NCI-H187 treated with DMSO at 0.1 percent for 48 hours (cell line): ENCODE measurements around the gene INO80.
"Not testable (repeated sequence)": the region's sequence is repeated elsewhere in the genome, so short reads cannot be mapped to it uniquely, and the experiment has no call there.

Experiments used
- DNase-seq: peaks from one replicate; lab custom pipeline; 2025; lab: John Stamatoyannopoulos, UW

Gene INO80, protein sequence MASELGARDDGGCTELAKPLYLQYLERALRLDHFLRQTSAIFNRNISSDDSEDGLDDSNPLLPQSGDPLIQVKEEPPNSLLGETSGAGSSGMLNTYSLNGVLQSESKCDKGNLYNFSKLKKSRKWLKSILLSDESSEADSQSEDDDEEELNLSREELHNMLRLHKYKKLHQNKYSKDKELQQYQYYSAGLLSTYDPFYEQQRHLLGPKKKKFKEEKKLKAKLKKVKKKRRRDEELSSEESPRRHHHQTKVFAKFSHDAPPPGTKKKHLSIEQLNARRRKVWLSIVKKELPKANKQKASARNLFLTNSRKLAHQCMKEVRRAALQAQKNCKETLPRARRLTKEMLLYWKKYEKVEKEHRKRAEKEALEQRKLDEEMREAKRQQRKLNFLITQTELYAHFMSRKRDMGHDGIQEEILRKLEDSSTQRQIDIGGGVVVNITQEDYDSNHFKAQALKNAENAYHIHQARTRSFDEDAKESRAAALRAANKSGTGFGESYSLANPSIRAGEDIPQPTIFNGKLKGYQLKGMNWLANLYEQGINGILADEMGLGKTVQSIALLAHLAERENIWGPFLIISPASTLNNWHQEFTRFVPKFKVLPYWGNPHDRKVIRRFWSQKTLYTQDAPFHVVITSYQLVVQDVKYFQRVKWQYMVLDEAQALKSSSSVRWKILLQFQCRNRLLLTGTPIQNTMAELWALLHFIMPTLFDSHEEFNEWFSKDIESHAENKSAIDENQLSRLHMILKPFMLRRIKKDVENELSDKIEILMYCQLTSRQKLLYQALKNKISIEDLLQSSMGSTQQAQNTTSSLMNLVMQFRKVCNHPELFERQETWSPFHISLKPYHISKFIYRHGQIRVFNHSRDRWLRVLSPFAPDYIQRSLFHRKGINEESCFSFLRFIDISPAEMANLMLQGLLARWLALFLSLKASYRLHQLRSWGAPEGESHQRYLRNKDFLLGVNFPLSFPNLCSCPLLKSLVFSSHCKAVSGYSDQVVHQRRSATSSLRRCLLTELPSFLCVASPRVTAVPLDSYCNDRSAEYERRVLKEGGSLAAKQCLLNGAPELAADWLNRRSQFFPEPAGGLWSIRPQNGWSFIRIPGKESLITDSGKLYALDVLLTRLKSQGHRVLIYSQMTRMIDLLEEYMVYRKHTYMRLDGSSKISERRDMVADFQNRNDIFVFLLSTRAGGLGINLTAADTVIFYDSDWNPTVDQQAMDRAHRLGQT (N-terminal part only)

DNA sequence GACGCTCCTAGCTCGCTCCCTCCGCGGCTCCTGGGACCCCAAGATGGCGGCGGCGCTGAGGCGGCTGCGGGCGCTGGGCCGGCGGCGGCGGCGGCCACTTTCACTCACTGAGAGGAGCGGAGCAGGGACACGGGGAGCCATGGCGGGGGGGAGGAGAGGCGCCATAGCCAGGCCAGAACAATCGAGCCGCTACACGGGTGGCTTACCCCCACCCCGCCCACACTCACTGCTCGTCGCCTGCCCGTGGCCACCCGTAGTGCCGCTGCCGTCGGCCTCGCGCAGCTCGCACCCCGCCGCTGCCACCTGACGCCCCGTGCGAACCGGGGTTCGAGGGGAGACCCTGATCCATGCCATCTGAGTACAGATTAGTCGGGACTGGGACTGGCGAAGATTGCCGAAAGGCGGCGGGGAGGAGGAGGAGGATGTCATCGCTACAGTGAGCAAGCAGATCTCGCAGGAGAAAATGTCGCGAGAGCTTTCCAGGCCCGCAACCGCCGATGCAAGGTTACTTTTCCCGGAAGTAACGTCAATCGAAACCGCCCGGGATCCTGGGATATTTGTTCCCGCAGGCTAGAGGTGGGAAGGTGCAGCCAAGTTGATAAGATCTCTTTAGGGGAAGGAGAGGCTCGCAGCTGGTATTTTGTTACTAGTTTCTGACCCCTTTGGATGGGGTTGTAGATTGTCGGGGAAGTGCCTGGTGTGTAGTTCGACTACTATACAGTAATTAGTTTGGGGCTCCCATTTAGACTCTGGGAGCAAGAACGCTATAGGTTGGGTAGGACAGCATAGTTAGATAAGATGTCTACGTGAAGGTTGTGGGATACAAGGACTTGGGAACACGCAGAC lies at the start of gene INO80:
INO80 (minus strand) TSS at position 165 of the 846 bp plus-strand sequence. CDS start 19,970 bp downstream, outside the sequence.
- peak; percentile 59 for DNase-seq

DNA sequence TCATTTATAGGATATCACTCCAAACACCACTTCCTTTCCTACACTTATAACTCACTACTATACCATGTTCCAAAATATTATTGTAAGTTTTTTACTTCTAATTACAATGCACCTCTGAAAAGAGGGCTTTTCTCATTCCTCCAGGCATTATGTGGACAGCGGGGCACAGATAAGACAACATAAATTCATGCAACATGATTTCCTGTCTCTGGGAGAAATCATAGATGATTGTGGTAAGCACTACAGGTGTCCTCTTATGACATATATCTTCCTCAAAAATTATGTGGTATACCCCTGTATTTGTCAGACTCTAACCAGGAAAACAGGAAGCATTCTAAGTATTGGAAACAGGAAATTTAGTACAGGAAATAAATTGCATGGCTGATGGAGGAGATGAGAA lies 45.7 kb upstream of the INO80 start:
- DNase-seq, result no peak

DNA sequence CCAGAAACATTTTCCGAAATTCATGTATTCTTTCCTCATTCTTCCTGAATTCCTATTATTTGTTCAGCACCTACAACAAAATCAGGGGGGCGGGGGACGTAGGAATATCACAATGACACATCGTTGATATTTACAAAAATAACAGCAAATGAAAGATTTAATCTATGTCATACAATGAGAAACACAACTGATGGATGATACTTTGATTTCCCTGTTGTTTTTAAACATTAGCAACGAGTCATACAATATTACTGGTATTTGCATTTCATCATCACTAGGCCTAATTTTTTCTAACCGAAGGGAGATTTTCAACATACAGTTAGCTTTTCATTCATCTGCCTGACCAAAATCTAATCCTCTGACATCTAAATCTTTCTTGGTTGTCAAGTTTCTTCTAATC lies 45.3 kb upstream of the INO80 start:
- no peak for DNase-seq

DNA sequence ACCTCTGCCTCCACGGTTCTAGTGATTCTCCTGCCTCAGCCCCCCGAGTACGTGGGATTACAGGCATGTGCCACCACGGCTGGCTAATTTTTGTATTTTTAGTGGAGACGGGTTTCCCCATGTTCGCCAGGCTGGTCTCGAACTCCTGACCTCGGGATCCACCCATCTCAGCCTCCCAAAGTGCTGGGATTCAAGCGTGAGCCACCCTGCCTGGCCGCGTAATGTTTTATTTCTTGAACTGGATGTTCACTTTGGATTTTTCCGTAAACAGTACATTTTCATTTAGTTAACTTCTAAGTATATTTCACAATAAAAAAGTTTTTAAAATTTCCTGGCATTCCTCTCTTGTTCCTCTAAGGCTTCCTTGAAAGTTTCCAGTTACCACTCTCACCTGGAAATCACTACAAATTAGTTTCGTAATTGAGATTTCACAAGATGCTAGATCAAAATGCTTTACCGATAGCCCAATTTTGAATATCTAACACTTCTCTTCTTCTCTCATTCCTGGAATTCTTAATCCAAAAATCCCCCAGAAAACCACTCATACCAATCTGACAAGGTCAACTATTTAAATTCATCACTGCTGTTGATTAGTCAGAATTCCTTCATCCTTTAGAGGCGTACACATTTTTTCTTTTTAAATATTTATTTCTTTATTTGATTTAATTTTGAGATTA lies 44.7 kb upstream of the INO80 start:
- no peak for DNase-seq

DNA sequence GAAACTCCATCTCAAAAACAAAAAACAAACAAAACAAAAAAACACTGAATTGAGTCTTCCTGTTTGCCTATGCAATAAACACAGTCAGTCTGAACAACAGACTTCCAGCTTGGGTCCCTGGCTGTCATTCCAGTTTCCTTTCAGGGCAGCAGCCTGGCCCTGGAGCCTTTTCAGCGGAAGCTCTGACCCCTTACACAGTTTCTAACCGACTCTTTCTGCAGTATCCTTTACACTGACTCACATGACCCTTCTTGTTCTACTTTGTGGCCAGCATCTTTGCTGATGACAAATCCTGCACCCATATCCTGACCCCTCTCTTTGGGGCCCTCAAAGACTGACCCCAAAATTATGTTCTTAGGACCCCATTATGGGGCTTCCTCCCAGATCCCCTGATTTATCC lies 38.3 kb upstream of the INO80 start:
- no peak for DNase-seq

DNA sequence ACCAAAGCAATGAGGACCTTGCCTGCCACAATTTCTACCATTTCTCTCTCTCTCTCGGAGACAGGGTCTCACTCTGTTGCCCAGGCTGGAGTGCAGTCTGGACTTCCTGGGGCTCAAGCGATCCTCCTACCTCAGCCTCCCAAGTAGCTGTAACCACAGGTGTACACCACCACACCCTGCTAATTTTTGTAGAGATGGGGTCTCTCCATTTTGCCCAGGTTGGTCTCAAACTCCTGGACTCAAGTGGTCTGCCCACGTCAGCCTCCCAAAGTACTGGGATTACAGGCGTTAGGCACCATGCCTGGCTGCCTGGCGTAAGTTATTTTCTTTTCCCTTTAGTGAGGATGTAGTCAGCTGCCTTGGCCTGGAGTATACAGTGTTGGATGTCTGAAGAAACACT lies 37.7 kb upstream of the INO80 start:
- no peak for DNase-seq

DNA sequence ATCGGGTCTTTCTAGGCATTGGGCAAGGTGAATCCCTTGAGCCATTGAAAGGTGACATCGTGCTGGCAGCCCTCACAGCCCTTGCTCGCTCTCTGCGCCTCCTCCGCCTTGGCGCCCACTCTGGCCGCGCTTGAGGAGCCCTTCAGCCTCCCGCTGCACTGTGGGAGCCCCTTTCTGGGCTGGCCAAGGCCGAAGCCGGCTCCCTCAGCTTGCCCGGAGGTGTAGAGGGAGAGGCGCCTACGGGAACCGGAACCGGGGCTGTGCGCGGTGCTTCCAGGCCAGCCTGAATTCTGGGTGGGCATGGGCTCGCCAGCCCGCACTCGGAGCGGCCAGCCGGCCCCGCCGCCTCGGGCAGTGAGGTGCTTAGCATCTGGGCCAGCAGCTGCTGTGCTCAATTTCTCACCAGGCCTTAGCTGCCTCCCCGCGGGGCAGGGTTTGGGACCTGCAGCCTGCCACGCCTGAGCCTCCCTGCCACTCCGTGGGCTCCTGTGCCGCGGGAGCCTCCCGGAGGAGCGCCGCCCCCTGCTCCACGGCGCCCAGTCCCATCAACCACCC lies 35.4 kb upstream of the INO80 start:
- DNase-seq, result no peak

DNA sequence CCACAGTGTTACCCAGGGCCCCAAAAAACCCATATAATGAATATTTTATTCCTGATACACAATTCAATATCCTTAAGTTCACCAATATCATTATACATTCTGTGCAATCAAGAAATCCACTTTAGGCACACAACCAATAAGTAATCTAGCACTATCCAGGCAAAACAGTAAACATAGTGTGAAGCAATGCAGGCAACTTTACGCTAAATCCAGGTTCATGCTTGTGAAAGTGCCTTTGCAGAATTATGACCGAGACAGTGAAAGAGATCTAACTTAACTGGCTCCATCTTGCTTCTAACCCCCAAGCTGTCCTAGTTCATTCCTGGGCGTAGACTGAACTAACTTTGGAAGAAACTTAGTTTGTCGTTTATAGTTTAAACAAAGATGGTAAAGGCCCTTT lies 34.2 kb upstream of the INO80 start:
- DNase-seq, result no peak

DNA sequence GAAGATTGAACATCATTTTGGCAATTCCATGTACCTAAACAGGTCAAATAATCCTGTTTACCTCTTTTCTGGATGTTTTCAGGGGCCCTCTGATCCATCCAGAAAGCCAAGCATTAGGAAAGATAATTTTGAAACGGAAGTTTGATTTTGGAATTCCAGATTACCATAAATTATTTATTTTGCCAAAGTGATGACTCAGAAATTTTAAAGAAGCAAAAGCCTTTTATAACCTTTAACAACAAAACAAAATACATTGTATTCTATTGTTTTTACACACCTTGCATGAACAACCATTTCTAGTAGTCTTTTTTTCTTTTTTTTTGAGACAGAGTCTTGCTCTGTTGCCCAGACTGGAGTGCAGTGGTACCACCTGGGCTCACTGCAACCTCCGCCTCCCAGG lies 32.0 kb upstream of the INO80 start:
- DNase-seq, result no peak

DNA sequence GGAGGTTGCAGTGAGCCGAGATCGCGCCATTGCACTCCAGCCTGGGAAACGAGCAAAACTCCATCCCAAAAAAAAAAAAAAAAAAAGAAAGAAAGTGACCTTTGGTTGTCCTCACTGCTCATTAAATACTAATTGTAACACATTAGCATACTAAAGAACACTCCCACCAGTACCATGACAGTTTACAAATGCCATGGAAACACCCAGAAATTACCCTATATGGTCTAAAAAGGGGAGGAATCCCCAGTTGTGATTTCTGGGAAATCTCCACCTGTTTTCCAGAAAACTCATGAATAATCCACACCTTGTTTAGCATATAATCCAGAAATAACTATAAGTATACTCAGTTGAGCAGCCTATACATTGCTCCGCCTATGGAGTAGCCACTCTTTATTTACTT lies 23.5 kb upstream of the INO80 start:
- no peak for DNase-seq

DNA sequence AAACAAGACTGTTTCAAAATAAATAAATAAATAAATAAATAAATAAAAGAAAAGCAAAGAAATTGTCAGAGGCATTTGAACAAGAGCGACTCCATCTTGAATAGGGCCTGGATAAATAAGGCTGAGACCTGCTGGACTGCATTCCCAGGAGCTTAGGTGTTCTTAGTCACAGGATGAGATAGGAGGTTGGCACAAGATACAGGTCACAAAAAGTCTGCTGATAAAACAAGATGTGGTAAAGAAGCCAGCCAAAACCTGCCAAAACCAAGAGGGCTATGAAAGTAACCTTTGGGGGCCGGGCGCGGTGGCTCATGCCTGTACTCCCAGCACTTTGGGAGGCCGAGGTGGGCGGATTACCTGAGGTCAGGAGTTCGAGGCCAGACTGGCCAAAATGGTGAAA lies 23.0 kb upstream of the INO80 start:
- not testable (repeated sequence) for DNase-seq

DNA sequence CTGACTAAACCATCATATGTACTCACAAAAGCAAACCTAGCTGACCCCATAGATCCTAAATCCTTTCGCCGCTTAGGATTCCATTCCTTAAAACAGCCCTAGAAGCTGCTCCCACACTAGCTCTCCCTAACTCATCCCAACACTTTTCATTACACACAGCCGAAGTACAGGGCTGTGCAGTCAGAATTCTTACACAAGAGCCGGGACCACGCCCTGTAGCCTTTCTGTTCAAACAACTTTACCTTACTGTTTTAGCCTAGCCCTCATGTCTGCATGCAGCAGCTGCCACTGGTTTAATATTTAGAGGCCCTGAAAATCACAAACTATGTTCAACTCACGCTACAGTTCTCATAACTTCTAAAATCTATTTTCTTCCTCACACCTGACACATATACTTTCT lies 19.5 kb upstream of the INO80 start:
- DNase-seq, result not testable (repeated sequence)

DNA sequence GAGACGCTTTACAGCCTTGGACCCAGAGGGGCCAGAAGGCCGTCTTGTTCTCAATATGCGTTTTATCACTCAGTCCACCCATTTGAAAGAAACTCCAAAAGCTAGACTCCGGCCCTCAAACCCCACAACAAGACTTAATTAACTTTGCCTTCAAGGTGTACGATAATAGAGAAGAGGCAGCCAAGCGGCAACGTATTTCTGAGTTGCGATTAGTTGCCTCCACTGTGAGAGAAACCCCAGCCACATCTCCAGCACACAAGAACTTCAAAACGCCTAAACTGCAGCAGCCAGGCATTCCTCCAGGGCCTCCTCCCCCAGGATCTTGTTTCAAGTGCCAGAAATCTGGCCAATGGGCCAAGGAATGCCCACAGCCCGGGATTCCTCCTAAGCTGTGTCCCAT lies 17.4 kb upstream of the INO80 start:
- DNase-seq, result no peak

DNA sequence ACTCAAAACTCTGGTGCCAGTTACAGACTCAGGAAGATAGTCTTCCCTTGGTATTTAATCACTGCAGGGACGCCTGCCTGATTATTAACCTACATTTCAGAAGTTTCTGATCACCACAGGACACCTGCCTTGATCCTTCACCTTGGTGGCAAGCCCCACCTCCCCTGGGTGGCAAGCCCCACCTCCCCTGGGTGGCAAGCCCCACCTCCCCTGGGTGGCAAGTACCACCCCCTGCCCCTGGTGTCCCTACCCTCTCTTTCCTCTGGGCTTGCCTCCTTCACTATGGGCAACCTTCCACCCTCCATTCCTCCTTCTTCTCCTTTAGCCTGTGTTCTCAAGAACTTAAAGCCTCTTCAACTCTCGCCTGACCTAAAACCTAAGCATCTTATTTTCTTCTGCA lies 16.0 kb upstream of the INO80 start:
- not testable (repeated sequence) for DNase-seq

DNA sequence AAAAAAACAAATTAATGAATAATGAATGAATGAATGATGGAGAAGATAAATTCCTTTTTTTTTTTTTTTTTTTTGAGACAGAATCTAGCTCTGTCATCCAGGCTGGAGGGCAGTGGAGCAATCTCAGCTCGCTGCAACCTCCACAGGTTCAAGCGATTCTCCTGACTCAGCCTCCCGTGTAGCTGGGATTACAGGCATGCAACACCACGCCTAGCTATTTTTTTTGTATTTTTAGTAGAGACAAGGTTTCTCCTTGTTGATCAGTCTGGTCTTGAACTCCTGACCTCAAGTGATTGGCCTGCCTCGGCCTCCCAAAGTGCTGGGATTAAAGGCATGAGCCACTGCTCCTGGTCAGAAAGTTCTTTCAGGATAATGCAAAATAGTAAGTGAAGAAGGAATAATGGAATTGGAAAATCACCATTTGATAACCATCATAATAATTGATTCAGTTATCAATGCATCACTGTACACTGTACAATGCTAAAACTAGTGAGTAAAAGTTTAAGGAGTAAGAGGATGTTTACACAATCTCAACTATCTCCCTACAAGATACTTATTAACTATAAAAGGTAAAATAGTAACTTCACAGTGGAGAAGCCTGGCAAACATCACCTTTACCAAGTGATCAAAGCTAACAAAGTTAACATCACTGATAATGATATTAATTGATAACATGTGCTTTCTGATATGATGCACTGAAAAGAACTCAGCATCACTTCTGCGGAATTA lies 12.3 kb upstream of the INO80 start:
- no peak for DNase-seq

DNA sequence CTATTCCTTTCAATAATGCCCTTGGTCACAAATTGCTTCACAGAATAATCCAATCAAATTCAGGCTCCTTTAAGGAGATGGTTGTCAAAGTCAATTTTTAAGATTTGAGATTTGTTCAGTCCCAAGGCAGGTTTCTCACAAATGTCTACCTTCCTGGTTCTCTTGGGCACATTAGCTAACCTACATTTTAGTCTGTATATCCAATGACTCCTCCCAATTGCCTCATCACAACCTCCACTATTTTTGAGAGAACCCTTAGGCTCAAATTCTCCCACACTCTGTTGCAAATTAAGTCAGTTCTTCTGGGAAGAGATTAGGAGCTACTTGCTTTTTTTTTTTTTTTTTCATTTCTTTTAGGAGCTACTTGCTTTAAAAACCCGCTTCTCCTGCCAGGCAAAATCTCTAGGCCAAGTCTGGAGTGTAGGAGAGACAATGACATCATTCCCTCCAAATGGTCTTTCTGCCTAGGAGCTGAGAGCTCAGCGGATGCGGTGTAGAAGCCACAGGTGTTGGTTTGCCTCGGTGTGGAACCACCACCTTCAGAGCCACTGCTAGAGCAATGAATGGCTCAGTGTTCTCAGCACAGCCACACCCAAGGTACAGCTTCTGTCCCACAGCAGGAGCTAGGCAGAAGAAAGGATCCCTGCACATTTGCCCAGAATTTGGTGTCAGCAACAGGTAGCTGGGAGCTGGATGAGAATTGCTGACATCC lies 10.0 kb upstream of the INO80 start:
- no peak for DNase-seq

DNA sequence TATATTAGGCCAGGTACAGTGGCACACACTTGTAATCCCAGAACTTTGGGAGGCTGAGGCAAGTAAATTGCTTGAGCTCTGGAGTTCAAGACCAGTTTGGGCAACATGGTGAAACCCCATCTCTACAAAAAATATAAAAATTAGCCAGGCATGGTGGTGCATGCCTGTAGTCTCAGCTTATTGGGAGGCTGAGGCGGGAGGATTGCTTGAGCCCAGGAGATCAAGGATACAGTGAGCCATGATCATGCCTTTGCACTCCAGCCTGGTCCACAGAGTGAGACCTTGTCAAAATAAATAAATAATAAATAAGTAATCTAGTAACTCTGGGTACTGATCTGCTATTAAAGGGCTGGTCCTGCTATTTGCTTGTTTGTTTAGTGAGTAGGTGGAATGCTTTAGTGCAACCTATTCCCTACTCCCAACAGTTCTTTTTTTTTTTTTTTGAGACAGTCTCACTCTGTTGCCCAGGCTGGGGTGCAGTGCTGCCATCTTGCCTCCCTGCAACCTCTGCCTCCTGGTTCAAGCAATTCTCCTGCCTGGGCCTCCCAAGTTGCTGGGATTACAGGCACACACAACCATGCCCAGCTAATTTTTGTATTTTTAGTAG lies 9.1 kb upstream of the INO80 start:
- no peak for DNase-seq

DNA sequence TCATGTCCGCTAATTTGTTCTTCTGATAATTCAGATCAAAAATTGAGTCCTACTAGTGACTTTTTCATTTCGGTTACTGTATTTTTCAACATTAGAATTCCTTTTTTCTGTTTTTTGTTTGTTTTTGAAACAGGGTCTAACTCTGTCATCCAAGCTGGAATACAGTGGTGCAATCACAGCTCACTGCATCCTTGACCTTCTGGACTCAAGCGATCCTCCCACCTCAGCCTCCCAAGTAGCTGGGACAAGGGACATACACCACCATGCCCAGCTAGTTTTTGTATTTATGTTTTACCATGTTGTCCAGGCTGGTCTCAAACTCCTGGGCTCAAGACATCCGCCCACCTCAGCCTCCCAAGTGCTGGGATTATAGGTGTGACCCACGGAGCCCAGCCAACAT lies 8.0 kb upstream of the INO80 start:
- no peak for DNase-seq

DNA sequence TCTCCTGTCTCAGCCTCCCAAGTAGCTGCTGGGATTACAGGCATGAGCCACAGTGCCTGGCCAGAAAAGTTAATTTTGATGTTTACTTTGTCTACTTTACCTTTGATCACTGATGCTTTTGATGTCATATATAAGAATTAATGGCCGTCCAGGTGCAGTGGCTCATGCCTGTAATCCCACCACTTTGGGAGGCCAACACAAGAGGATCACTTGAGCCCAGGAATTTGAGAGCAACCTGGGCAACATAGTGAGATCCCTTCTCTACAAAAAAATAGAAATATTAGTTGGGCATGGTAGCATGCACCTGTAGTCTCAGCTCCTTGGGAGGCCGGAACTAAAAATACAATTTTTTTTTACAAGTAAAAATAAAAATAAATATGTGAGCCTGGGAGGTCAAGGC lies 6.8 kb upstream of the INO80 start:
- DNase-seq, result no peak
